ENCODE results near the gene ATAD1. TPM values are rescaled to one million over a fixed set of nuclear protein-coding genes. Genes with fewer than 3 reads are reported as not detected.
"Not testable (repeated sequence)": the region's sequence is repeated elsewhere in the genome, so short reads cannot be mapped to it uniquely, and the experiment has no call there.

ATAD1 gene
- total and polyA plus RNA-seq, 4 experiments from 2014 or later, result 39.6 to 52.0 (median 44.0) TPM

DNA sequence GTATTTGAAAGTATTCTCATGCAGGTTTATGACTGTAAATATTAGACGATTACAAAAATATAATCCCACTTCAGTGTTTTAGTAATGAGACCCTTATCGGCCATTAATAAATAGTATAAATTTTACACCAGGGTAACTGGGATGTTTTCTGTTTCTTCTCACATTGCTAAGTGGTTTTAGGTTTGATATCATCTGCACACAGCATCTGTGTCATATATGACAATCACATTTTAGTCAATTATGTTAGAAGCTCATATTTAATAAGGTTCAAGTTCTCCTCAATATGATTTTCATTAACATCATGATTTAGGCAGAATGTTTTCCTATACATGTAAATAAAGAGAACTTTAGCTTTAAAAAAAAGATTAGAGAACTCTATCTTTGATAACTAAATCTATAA, 66.8 kb downstream of the ATAD1 start:
- no peaks in the 10 kb centered on the region for H3K27me3 Mint-ChIP-seq
- no peak for DNase-seq
- peaks cover 6% of the 10 kb centered on the region for H3K36me3 ChIP-seq (ENCODE audit: insufficient read depth, low read length)
- peaks cover 0 to 4% (median 0%) of the 10 kb centered on the region in 8 donors for H3K9me3 Mint-ChIP-seq
- CTCF ChIA-PET (ENCODE audit: partially characterized antibody), result interaction anchor here (0.6 kb wide), 1 partner anchor 1338 kb away, joined by 3 read pairs; no protein-coding TSS in a partner anchor
- H3K27ac ChIP-seq (ENCODE audit: low read depth, low read length), result no peak overlapping the region
- no peak overlapping the region for H3K4me3 ChIP-seq (ENCODE audit: low read length in 2 of 2)
- H3K4me1 ChIP-seq (ENCODE audit: insufficient read depth, low read length), result no peaks in the 10 kb centered on the region
- POLR2A ChIA-PET (ENCODE audit: partially characterized antibody), result no interaction called here
- intact Hi-C loops (cut with micrococcal nuclease), result no loop called here
- H3K9me3 ChIP-seq (ENCODE audit: control insufficient read depth in 1 of 2, low read length in 2 of 2), result no peaks in the 10 kb centered on the region
- no peaks in the 10 kb centered on the region for H3K4me1 Mint-ChIP-seq
- peaks cover 16 to 27% of the 10 kb centered on the region in 2 donors for H3K36me3 Mint-ChIP-seq
- no peak overlapping the region for H3K27ac Mint-ChIP-seq
- no peaks in the 10 kb centered on the region for H3K27me3 ChIP-seq (ENCODE audit: insufficient read depth, low read length)
- H3K4me3 Mint-ChIP-seq, result no peak overlapping the region

DNA sequence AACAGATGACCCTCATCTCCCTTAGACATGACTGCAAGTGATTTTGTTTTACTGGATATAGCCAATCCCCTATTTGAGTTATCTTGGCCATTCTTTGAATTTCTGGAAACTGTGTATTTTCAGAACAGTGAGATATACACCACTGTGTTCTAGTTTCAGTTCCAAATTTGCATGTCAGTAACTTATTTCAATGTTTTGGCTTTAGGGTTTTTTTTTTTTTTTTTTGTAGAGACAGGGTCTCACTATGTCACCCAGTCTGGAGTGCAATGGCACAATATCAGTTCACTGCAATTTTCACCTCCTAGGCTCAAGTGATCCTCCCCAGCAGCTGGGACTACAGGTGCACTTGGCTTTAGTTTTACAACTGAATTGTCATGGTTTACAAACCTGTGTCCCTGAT, 67.2 kb downstream of the ATAD1 start:
- intact Hi-C loops (cut with micrococcal nuclease), result no loop called here
- Mint-ChIP-seq H3K4me3 (no peak overlapping the region), H3K4me1 (no peaks in the 10 kb centered on the region), H3K27me3 (no peaks in the 10 kb centered on the region), H3K36me3 (peaks cover 11 to 23% of the 10 kb centered on the region in 2 donors), H3K9me3 (peaks cover 0 to 4% (median 0%) of the 10 kb centered on the region in 8 donors), H3K27ac (peak overlapping the region in 1 of 7 donors; percentile 35)
- Histone ChIP-seq H3K27ac (ENCODE audit: low read depth, low read length) (no peak overlapping the region), H3K9me3 (ENCODE audit: control insufficient read depth in 1 of 2, low read length in 2 of 2) (no peaks in the 10 kb centered on the region), H3K27me3 (ENCODE audit: insufficient read depth, low read length) (no peaks in the 10 kb centered on the region), H3K4me3 (ENCODE audit: low read length in 2 of 2) (no peak overlapping the region), H3K36me3 (ENCODE audit: insufficient read depth, low read length) (peaks cover 2% of the 10 kb centered on the region), H3K4me1 (ENCODE audit: insufficient read depth, low read length) (no peaks in the 10 kb centered on the region)
- ChIA-PET POLR2A (ENCODE audit: partially characterized antibody) (no interaction called here), CTCF (ENCODE audit: partially characterized antibody) (interaction anchor here (0.6 kb wide), 1 partner anchor 1339 kb away, joined by 3 read pairs; no protein-coding TSS in a partner anchor)
- DNase-seq, result no peak

DNA sequence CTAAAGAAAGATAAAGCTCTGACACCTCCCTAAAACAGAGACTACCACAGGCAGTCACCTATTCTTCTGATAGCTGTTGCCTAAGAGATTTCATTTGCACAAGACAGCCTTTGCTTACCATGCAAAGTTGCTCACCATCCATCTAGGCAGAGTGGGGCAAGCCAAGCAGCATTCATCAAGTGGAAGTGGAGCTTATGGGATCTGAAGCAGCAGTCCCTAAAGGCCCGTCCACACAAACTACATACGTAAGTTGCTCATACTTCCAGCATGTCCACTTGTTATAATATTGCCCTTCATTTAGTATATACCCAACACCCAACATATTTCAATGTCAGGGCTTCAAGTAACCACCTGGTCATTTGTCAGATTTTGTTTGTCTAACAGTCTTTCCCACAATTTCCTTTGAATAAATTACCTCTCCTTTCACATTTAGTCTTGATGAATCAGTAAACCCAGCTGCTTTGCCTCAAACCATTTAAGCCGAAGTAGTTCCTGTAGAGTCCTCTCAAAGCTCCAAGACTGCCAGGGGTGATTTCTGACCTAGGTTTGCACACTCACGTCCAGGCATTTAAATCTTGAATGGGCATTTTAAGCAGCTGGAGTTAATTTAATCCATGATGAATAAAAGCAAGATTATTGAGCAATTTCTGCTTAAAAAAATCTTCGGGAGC, 67.9 kb downstream of the ATAD1 start:
- Histone ChIP-seq H3K36me3 (ENCODE audit: insufficient read depth, low read length) (no peaks in the 10 kb centered on the region), H3K9me3 (ENCODE audit: control insufficient read depth in 1 of 2, low read length in 2 of 2) (no peaks in the 10 kb centered on the region), H3K27me3 (ENCODE audit: insufficient read depth, low read length) (no peaks in the 10 kb centered on the region), H3K4me1 (ENCODE audit: insufficient read depth, low read length) (no peaks in the 10 kb centered on the region), H3K27ac (ENCODE audit: low read depth, low read length) (no peak overlapping the region), H3K4me3 (ENCODE audit: low read length in 2 of 2) (no peak overlapping the region)
- Mint-ChIP-seq H3K9me3 (peaks cover 0 to 4% (median 0%) of the 10 kb centered on the region in 8 donors), H3K27ac (peak overlapping the region in 1 of 7 donors; percentile 57), H3K4me1 (no peaks in the 10 kb centered on the region), H3K4me3 (no peak overlapping the region), H3K27me3 (no peaks in the 10 kb centered on the region), H3K36me3 (peaks cover 10 to 19% of the 10 kb centered on the region in 2 donors)
- DNase-seq, result no peak
- ChIA-PET CTCF (ENCODE audit: partially characterized antibody) (no interaction called here), POLR2A (ENCODE audit: partially characterized antibody) (no interaction called here)
- intact Hi-C loops (cut with micrococcal nuclease), result no loop called here

DNA sequence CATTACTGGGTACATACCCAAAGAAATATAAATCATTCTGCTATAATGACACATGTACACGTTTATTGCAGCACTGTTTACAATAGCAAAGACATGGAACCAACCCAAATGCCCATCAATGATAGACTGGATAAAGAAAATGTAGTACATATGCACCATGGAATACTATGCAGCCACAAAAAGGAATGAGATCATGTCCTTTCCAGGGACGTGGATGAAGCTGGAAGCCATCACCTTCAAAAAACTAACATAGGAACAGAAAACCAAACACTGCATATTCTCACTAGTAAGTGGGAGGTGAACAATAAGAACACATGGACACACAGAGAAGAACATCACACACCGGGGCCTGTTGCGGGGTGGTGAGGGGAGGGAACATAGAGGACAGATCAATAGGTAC, 69.8 kb downstream of the ATAD1 start:
- peak overlapping the region in 2 of 7 donors; percentile 13 to 57 for H3K27ac Mint-ChIP-seq
- H3K4me3 Mint-ChIP-seq; H3K27me3 Mint-ChIP-seq; POLR2A ChIA-PET (ENCODE audit: partially characterized antibody); H3K4me3 ChIP-seq (ENCODE audit: low read length in 2 of 2); H3K4me1 ChIP-seq (ENCODE audit: insufficient read depth, low read length); H3K36me3 Mint-ChIP-seq; H3K9me3 ChIP-seq (ENCODE audit: control insufficient read depth in 1 of 2, low read length in 2 of 2); DNase-seq; intact Hi-C loops (cut with micrococcal nuclease); H3K27ac ChIP-seq (ENCODE audit: low read depth, low read length); H3K4me1 Mint-ChIP-seq; H3K36me3 ChIP-seq (ENCODE audit: insufficient read depth, low read length); H3K27me3 ChIP-seq (ENCODE audit: insufficient read depth, low read length); H3K9me3 Mint-ChIP-seq: not testable (repeated sequence)
- CTCF ChIA-PET (ENCODE audit: partially characterized antibody), result interaction anchor here (1.5 kb wide), 1 partner anchor 14 kb away, joined by 3 read pairs; no protein-coding TSS in a partner anchor

DNA sequence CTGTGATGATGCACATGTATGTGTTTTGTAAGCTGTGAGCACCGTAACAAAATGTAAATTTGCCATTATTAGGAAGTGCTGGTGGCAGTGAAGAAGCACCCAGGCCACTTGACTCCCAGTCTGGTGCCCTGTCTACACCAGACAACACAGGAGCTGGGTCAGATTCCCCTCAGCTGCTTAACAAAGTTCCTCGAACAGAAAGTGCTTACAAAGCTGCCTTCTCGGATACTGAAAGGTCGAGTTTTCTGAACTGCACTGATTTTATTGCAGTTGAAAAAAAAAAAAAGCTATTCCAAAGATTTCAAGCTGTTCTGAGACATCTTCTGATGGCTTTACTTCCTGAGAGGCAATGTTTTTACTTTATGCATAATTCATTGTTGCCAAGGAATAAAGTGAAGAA, 71.1 kb downstream of the ATAD1 start:
- DNase-seq, result no peak
- no peaks in the 10 kb centered on the region for H3K4me1 Mint-ChIP-seq
- H3K27me3 ChIP-seq (ENCODE audit: insufficient read depth, low read length), result no peaks in the 10 kb centered on the region
- no peaks in the 10 kb centered on the region for H3K9me3 ChIP-seq (ENCODE audit: control insufficient read depth in 1 of 2, low read length in 2 of 2)
- peaks cover 0 to 4% (median 0%) of the 10 kb centered on the region in 8 donors for H3K9me3 Mint-ChIP-seq
- CTCF ChIA-PET (ENCODE audit: partially characterized antibody), result interaction anchor here (0.6 to 1.9 kb wide), 4 partner anchors 10 to 1649 kb away, joined by 3 to 5 read pairs (median 4); no protein-coding TSS in a partner anchor
- no peak overlapping the region for H3K4me3 Mint-ChIP-seq
- POLR2A ChIA-PET (ENCODE audit: partially characterized antibody), result no interaction called here
- no peaks in the 10 kb centered on the region for H3K27me3 Mint-ChIP-seq
- no peak overlapping the region for H3K4me3 ChIP-seq (ENCODE audit: low read length in 2 of 2)
- H3K4me1 ChIP-seq (ENCODE audit: insufficient read depth, low read length), result no peaks in the 10 kb centered on the region
- intact Hi-C loops (cut with micrococcal nuclease), result no loop called here
- no peaks in the 10 kb centered on the region for H3K36me3 Mint-ChIP-seq
- H3K27ac ChIP-seq (ENCODE audit: low read depth, low read length), result no peak overlapping the region
- H3K36me3 ChIP-seq (ENCODE audit: insufficient read depth, low read length), result no peaks in the 10 kb centered on the region
- H3K27ac Mint-ChIP-seq, result no peak overlapping the region

DNA sequence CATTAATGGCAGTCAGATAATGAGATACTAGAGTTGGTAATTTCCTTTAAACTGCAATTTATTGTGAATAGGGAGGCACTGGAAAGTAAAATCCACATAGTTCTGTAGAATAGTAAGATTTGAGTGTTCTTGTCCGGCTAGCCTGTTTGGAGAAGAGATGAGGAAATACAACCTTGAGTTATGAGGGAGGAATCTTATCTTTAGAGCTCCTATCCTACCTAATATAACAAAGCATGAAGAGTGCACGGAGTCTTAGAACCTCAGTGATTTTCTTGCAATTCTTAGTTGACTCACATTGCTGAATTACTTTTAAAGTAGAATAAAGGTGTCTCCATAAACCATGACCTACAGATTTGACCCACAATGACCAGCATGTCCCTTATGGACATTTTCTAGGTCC, 73.4 kb downstream of the ATAD1 start:
- Mint-ChIP-seq H3K27me3 (peaks cover 4% of the 10 kb centered on the region in 2 donors), H3K4me1 (no peaks in the 10 kb centered on the region), H3K27ac (no peak overlapping the region), H3K9me3 (peaks cover 0 to 4% (median 0%) of the 10 kb centered on the region in 8 donors), H3K4me3 (no peak overlapping the region), H3K36me3 (no peaks in the 10 kb centered on the region)
- no peak overlapping the region for H3K4me3 ChIP-seq (ENCODE audit: low read length in 2 of 2)
- intact Hi-C loops (cut with micrococcal nuclease), result no loop called here
- no peak overlapping the region for H3K27ac ChIP-seq (ENCODE audit: low read depth, low read length)
- H3K4me1 ChIP-seq (ENCODE audit: insufficient read depth, low read length), result no peaks in the 10 kb centered on the region
- no peaks in the 10 kb centered on the region for H3K27me3 ChIP-seq (ENCODE audit: insufficient read depth, low read length)
- ChIA-PET POLR2A (ENCODE audit: partially characterized antibody) (interaction anchor here (0.7 kb wide), 1 partner anchor 107 kb away, joined by 3 read pairs; no protein-coding TSS in a partner anchor), CTCF (ENCODE audit: partially characterized antibody) (no interaction called here)
- H3K36me3 ChIP-seq (ENCODE audit: insufficient read depth, low read length), result no peaks in the 10 kb centered on the region
- H3K9me3 ChIP-seq (ENCODE audit: control insufficient read depth in 1 of 2, low read length in 2 of 2), result no peaks in the 10 kb centered on the region
- DNase-seq, result no peak

DNA sequence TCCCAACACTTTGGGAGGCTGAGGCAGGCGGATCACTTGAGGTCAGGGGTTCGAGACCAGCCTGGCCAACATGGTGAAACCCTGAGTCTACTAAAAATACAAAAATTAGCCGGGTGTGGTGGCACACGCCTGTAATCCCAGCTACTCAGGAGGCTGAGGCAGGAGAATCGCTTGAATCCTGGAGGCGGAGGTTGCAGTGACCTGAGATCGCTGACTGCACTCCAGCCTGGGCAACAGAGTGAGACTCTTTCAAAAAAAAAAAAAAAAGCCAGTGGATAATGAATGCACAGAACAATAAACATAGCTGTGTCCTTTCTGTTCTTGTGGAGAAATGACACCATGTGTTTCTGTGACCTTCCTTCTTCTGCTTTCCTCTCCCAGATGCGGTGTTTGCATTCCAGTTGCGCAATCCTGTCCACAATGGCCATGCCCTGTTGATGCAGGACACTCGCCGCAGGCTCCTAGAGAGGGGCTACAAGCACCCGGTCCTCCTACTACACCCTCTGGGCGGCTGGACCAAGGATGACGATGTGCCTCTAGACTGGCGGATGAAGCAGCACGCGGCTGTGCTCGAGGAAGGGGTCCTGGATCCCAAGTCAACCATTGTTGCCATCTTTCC, 74.9 kb downstream of the ATAD1 start:
- POLR2A ChIA-PET (ENCODE audit: partially characterized antibody); H3K36me3 ChIP-seq (ENCODE audit: insufficient read depth, low read length); H3K4me3 Mint-ChIP-seq; CTCF ChIA-PET (ENCODE audit: partially characterized antibody); H3K4me1 ChIP-seq (ENCODE audit: insufficient read depth, low read length); H3K4me1 Mint-ChIP-seq; H3K27me3 ChIP-seq (ENCODE audit: insufficient read depth, low read length); H3K27ac ChIP-seq (ENCODE audit: low read depth, low read length); H3K27ac Mint-ChIP-seq; intact Hi-C loops (cut with micrococcal nuclease); H3K9me3 Mint-ChIP-seq; H3K36me3 Mint-ChIP-seq; H3K27me3 Mint-ChIP-seq; DNase-seq; H3K9me3 ChIP-seq (ENCODE audit: control insufficient read depth in 1 of 2, low read length in 2 of 2); H3K4me3 ChIP-seq (ENCODE audit: low read length in 2 of 2): not testable (repeated sequence)
